MM.1S (cell line): ENCODE results near the gene MIGA2.

ENCODE experiments used
- CTCF ChIP-seq: fragments of 300-600 bp; sonication (generic); IDR thresholded peaks from 2 replicates; pipeline ENCODE4 v1.5.1; 2016; ENCODE audit warnings: antibody characterized with exemption, low read length, mixed read lengths
- EZH2 ChIP-seq: fragments of 300-600 bp; sonication (generic); optimal IDR thresholded peaks from 2 replicates; pipeline ENCODE3; 2017; ENCODE audit warnings: low read depth, mild to moderate bottlenecking, antibody characterized with exemption, low read length, mixed read lengths

- TF ChIP-seq CTCF (no peak), EZH2 (no peak)
Observed at GRCh38 chr9:129074106-129074505, 37.7 kb downstream of the MIGA2 start.
